WTC11 (cell line): Measurements from ENCODE around the gene APOBEC3F. TPM values are rescaled to one million over a fixed set of nuclear protein-coding genes. Genes with fewer than 3 reads are reported as not detected.
"Not testable (repeated sequence)": the region's sequence is repeated elsewhere in the genome, so short reads cannot be mapped to it uniquely, and the experiment has no call there.

Source experiments
- ATAC-seq: fragments of 200-7000 bp; cut with Tn5 transposase; 2 replicates; pipeline ENCODE4 v1.10.0; 2021; ENCODE audit warnings: mild to moderate bottlenecking, moderate library complexity
- CTCF ChIA-PET: fragments of 300-600 bp; sonication (Branson Sonifier 250); formaldehyde crosslinking; loops from one replicate; lab custom pipeline; 2021; ENCODE audit warnings: antibody characterized with exemption; lab: Charles Lee
- POLR2A ChIA-PET: fragments of 350-600 bp; sonication (Branson Sonifier 250); formaldehyde crosslinking; loops from one replicate; lab custom pipeline; 2021; ENCODE audit warnings: antibody characterized with exemption; lab: Charles Lee
- DNase-seq: peaks from one replicate; pipeline ENCODE4 v3.0.0; 2021; ENCODE audit warnings: low spot score
- H3K27ac Mint-ChIP-seq: 2 replicates; pipeline ENCODE4 v1.8.0; 2021; ENCODE audit warnings: mixed read lengths
- H3K27me3 Mint-ChIP-seq: 2 replicates; pipeline ENCODE4 v1.8.0; 2021; ENCODE audit warnings: low read depth, mild to moderate bottlenecking, moderate library complexity, mixed read lengths
- H3K36me3 Mint-ChIP-seq: 2 replicates; pipeline ENCODE4 v1.8.0; 2021; ENCODE audit warnings: mixed read lengths
- H3K4me1 Mint-ChIP-seq: 2 replicates; pipeline ENCODE4 v1.8.0; 2022; ENCODE audit warnings: mixed read lengths
- H3K4me3 Mint-ChIP-seq: 2 replicates; pipeline ENCODE4 v1.8.0; 2021; ENCODE audit warnings: mild to moderate bottlenecking, moderate library complexity, mixed read lengths
- H3K9me3 Mint-ChIP-seq: 2 replicates; pipeline ENCODE4 v1.8.0; 2021; ENCODE audit warnings: mixed read lengths
- ELF4 ChIP-seq: sonication (generic); formaldehyde crosslinking; IDR thresholded peaks from 2 replicates; pipeline ENCODE4 v1.8.1; 2022; ENCODE audit warnings: low read depth, mild to moderate bottlenecking, moderate library complexity, missing genetic modification reagents
- FOXJ3 ChIP-seq: sonication (generic); formaldehyde crosslinking; IDR thresholded peaks from 2 replicates; pipeline ENCODE4 v1.9.0; 2021; ENCODE audit warnings: missing genetic modification reagents, mild to moderate bottlenecking, borderline replicate concordance
- FOXK1 ChIP-seq: sonication (generic); formaldehyde crosslinking; IDR thresholded peaks from 2 replicates; pipeline ENCODE4 v1.8.0; 2022; ENCODE audit warnings: mild to moderate bottlenecking, moderate library complexity, missing genetic modification reagents
- IRF2 ChIP-seq: sonication (generic); formaldehyde crosslinking; IDR thresholded peaks from 2 replicates; pipeline ENCODE4 v1.8.0; 2022; ENCODE audit warnings: low read depth, missing genetic modification reagents, borderline replicate concordance
- JUN ChIP-seq: sonication (generic); formaldehyde crosslinking; IDR thresholded peaks from 2 replicates; pipeline ENCODE4 v1.8.0; 2023; ENCODE audit warnings: mild to moderate bottlenecking, missing genetic modification reagents
- KAT7 ChIP-seq: sonication (generic); formaldehyde crosslinking; IDR thresholded peaks from 2 replicates; pipeline ENCODE4 v1.8.1; 2023; ENCODE audit warnings: missing genetic modification reagents, mild to moderate bottlenecking, borderline replicate concordance
- MYBL2 ChIP-seq: sonication (generic); formaldehyde crosslinking; IDR thresholded peaks from 2 replicates; pipeline ENCODE4 v1.8.1; 2023; ENCODE audit warnings: mild to moderate bottlenecking, moderate library complexity, missing genetic modification reagents
- NR2C2 ChIP-seq: sonication (generic); formaldehyde crosslinking; IDR thresholded peaks from 2 replicates; pipeline ENCODE4 v1.8.0; 2022; ENCODE audit warnings: mild to moderate bottlenecking, missing genetic modification reagents
- OVOL2 ChIP-seq: fragments of 250-450 bp; sonication (Bioruptor Pico); IDR thresholded peaks from 2 replicates; pipeline ENCODE4 v1.9.0; 2021; ENCODE audit warnings: mild to moderate bottlenecking, borderline replicate concordance
- RORB ChIP-seq: fragments of 250-450 bp; sonication (Bioruptor Pico); IDR thresholded peaks from 2 replicates; pipeline ENCODE4 v1.9.0; 2021; ENCODE audit warnings: mild to moderate bottlenecking
- SMAD3 ChIP-seq: sonication (generic); formaldehyde crosslinking; IDR thresholded peaks from 2 replicates; pipeline ENCODE4 v1.8.0; 2022; ENCODE audit warnings: missing genetic modification reagents, mild to moderate bottlenecking, borderline replicate concordance
- SMAD4 ChIP-seq: sonication (generic); formaldehyde crosslinking; IDR thresholded peaks from 2 replicates; pipeline ENCODE4 v1.8.0; 2022; ENCODE audit warnings: mild to moderate bottlenecking, missing genetic modification reagents
- SP1 ChIP-seq: sonication (generic); formaldehyde crosslinking; conservative IDR thresholded peaks from 2 replicates; pipeline ENCODE4 v1.8.1; 2022; ENCODE audit warnings: missing genetic modification reagents
- STAT6 ChIP-seq: sonication (generic); formaldehyde crosslinking; conservative IDR thresholded peaks from 2 replicates; pipeline ENCODE4 v1.8.1; 2023; ENCODE audit warnings: mild to moderate bottlenecking, low read depth, missing genetic modification reagents, moderate library complexity
- TP53 ChIP-seq: sonication (generic); formaldehyde crosslinking; IDR thresholded peaks from 2 replicates; pipeline ENCODE4 v1.8.1; 2023; ENCODE audit warnings: mild to moderate bottlenecking, missing genetic modification reagents
- ZNF281 ChIP-seq: sonication (generic); formaldehyde crosslinking; IDR thresholded peaks from 2 replicates; pipeline ENCODE4 v1.8.0; 2023; ENCODE audit warnings: mild to moderate bottlenecking, missing genetic modification reagents
- ZNF317 ChIP-seq: sonication (generic); formaldehyde crosslinking; IDR thresholded peaks from 2 replicates; pipeline ENCODE4 v1.8.1; 2023; ENCODE audit warnings: low read depth, mild to moderate bottlenecking, moderate library complexity, missing genetic modification reagents, borderline replicate concordance
- ZNF416 ChIP-seq: fragments of 250-450 bp; sonication (Bioruptor Pico); IDR thresholded peaks from 2 replicates; pipeline ENCODE4 v1.9.0; 2021; ENCODE audit warnings: mild to moderate bottlenecking, inconsistent platforms
- total RNA-seq: library from RNA; stranded (reverse); gene quantifications from 3 replicates; pipeline ENCODE4 v1.2.3, GENCODE V29; 2021
- TF ChIP-seq, protein P1 (sequence below): sonication (generic); formaldehyde crosslinking; IDR thresholded peaks from 2 replicates; pipeline ENCODE4 v1.8.0; 2022; ENCODE audit warnings: mild to moderate bottlenecking, missing genetic modification reagents
- TF ChIP-seq, protein P2 (sequence below): fragments of 250-450 bp; sonication (Bioruptor Pico); IDR thresholded peaks from 2 replicates; pipeline ENCODE4 v1.9.0; 2021; ENCODE audit warnings: moderate library complexity, mild to moderate bottlenecking, inconsistent platforms, borderline replicate concordance
- TF ChIP-seq, protein P3 (sequence below): sonication (generic); formaldehyde crosslinking; IDR thresholded peaks from 2 replicates; pipeline ENCODE4 v1.8.1; 2022; ENCODE audit warnings: mild to moderate bottlenecking, missing genetic modification reagents, moderate library complexity, borderline replicate concordance

Gene APOBEC3F
- total RNA-seq, 1 experiment from 2014 or later = 8.7 TPM

GRCh38 chr22:39068033-39068785, 27.5 kb downstream of the APOBEC3F start:
- ChIA-PET POLR2A (no interaction called here), CTCF (interaction anchor here (0.7 to 2.1 kb wide), 4 partner anchors 16 to 198 kb away, joined by 3 to 8 read pairs (median 4); no protein-coding TSS in a partner anchor)
- DNase-seq (no peak), ATAC-seq (no peak)
- H3K9me3 Mint-ChIP-seq = no peaks in the 10 kb centered on the region
- no peaks in the 10 kb centered on the region for H3K36me3 Mint-ChIP-seq
- TF ChIP-seq RORB (CRISPR knock-in tag) (no peak), SP1 (CRISPR knock-in tag) (no peak), IRF2 (no peak), SMAD3 (no peak), MYBL2 (no peak)
- TF ChIP-seq, protein P1, sequence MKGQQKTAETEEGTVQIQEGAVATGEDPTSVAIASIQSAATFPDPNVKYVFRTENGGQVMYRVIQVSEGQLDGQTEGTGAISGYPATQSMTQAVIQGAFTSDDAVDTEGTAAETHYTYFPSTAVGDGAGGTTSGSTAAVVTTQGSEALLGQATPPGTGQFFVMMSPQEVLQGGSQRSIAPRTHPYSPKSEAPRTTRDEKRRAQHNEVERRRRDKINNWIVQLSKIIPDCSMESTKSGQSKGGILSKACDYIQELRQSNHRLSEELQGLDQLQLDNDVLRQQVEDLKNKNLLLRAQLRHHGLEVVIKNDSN = no peak
- H3K4me1 Mint-ChIP-seq = peaks cover 22% of the 10 kb centered on the region
- no peaks in the 10 kb centered on the region for H3K27me3 Mint-ChIP-seq
- no peak overlapping the region for H3K27ac Mint-ChIP-seq
- no peak overlapping the region for H3K4me3 Mint-ChIP-seq

DNA sequence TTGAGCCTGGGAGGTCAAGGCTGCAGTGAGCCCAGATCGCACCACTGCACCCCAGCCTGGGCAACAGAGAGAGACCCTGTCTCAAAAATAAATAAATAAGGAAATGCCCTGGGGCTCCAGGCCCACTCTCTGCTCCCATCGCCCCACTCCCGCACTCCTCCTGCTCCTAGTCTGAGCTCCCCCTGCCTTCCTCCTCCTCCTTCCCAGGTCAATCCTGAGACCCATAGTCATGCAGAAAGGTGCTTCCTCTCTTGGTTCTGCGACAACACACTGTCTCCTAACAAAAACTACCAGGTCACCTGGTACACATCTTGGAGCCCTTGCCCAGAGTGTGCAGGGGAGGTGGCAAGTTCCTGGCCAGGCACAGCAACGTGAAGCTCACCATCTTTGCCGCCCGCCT, 29.5 kb downstream of the APOBEC3F start:
- Mint-ChIP-seq H3K4me1 (peaks cover 34% of the 10 kb centered on the region), H3K27me3 (no peaks in the 10 kb centered on the region), H3K36me3 (no peaks in the 10 kb centered on the region), H3K9me3 (no peaks in the 10 kb centered on the region), H3K4me3 (no peak overlapping the region), H3K27ac (peak overlapping the region; percentile 20; the same call in 1 of the 2 replicates)
- CTCF ChIA-PET = interaction anchor here (2.1 kb wide), 1 partner anchor 200 kb away, joined by 8 read pairs; no protein-coding TSS in a partner anchor
- ATAC-seq = no peak; the same call in 1 of the 2 replicates
- DNase-seq = no peak
- POLR2A ChIA-PET = interaction anchor here (1.2 kb wide), 1 partner anchor 28 kb away, joined by 3 read pairs; no protein-coding TSS in a partner anchor
- peak; percentile 67; the same call in 1 of the 2 replicates for TF ChIP-seq ZNF317 (CRISPR knock-in tag)
- TF ChIP-seq STAT6 (CRISPR knock-in tag) = no peak

- POLR2A ChIA-PET, H3K36me3 Mint-ChIP-seq, H3K27ac Mint-ChIP-seq, ATAC-seq, H3K9me3 Mint-ChIP-seq, DNase-seq, H3K27me3 Mint-ChIP-seq, H3K4me3 Mint-ChIP-seq: not testable (repeated sequence)
- peaks cover 46% of the 10 kb centered on the region for H3K4me1 Mint-ChIP-seq
- CTCF ChIA-PET = interaction anchor here (0.7 to 0.8 kb wide), 2 partner anchors 218 to 304 kb away, joined by 3 read pairs; no protein-coding TSS in a partner anchor
Observed at GRCh38 chr22:39072581-39072981, 31.9 kb downstream of the APOBEC3F start.

GRCh38 chr22:39073981-39074380, 33.3 kb downstream of the APOBEC3F start:
- POLR2A ChIA-PET = no interaction called here
- peaks cover 4% of the 10 kb centered on the region; the same call in 1 of the 2 replicates for H3K27me3 Mint-ChIP-seq
- H3K27ac Mint-ChIP-seq = no peak overlapping the region
- no peaks in the 10 kb centered on the region for H3K9me3 Mint-ChIP-seq
- H3K36me3 Mint-ChIP-seq = no peaks in the 10 kb centered on the region
- ATAC-seq = no peak
- H3K4me3 Mint-ChIP-seq = no peak overlapping the region
- no peak for DNase-seq
- H3K4me1 Mint-ChIP-seq = peaks cover 47% of the 10 kb centered on the region
- CTCF ChIA-PET = no interaction called here
- TF ChIP-seq SMAD4 (CRISPR knock-in tag) = no peak
- TF ChIP-seq KAT7 (CRISPR knock-in tag) = no peak
- no peak for TF ChIP-seq TP53 (CRISPR knock-in tag)
- TF ChIP-seq FOXJ3 (CRISPR knock-in tag) = no peak
- TF ChIP-seq, protein P2, sequence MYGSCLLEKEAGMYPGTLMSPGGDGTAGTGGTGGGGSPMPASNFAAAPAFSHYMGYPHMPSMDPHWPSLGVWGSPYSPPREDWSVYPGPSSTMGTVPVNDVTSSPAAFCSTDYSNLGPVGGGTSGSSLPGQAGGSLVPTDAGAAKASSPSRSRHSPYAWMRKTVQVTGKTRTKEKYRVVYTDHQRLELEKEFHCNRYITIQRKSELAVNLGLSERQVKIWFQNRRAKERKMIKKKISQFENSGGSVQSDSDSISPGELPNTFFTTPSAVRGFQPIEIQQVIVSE = no peak
- TF ChIP-seq MYBL2 = no peak
- TF ChIP-seq FOXK1 (CRISPR knock-in tag) = no peak
- no peak for TF ChIP-seq ELF4
- TF ChIP-seq JUN = no peak
- TF ChIP-seq, protein P3, sequence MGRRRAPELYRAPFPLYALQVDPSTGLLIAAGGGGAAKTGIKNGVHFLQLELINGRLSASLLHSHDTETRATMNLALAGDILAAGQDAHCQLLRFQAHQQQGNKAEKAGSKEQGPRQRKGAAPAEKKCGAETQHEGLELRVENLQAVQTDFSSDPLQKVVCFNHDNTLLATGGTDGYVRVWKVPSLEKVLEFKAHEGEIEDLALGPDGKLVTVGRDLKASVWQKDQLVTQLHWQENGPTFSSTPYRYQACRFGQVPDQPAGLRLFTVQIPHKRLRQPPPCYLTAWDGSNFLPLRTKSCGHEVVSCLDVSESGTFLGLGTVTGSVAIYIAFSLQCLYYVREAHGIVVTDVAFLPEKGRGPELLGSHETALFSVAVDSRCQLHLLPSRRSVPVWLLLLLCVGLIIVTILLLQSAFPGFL (CRISPR knock-in tag) = no peak
- no peak for TF ChIP-seq NR2C2 (CRISPR knock-in tag)
- no peak for TF ChIP-seq ZNF416 (CRISPR knock-in tag)
- TF ChIP-seq ZNF281 (CRISPR knock-in tag) = no peak
- no peak for TF ChIP-seq OVOL2
